Ureter (tissue), 1 donor: Measurements from ENCODE around the gene USP2. TPM values are rescaled to one million over a fixed set of nuclear protein-coding genes. Genes with fewer than 3 reads are reported as not detected.

Source experiments
- DNase-seq: peaks from one replicate; pipeline ENCODE4 v3.0.0-alpha.2; 2020; ENCODE audit warnings: low spot score
- total RNA-seq: library from RNA; stranded (reverse); gene quantifications from one replicate; pipeline ENCODE4 v1.2.4, GENCODE V29; 2023
- donor health status: DM: yes; HTN: yes; CAD: no.

Gene USP2
- total RNA-seq, 1 donor from 2014 or later = 4.8 TPM

GRCh38 chr11:119306373-119306890, 75.1 kb downstream of the USP2 start:
- no peak for DNase-seq

GRCh38 chr11:119305556-119306372, 75.7 kb downstream of the USP2 start:
- DNase-seq = no peak

Other genes with a start within 250 kb of the USP2 start
- 0.42 TPM for gene ABCG4, start 232.6 kb downstream of the USP2 start, total RNA-seq
- 31.5 TPM for gene NLRX1, start 213.0 kb downstream of the USP2 start, total RNA-seq
- gene NHERF4, start 196.2 kb downstream of the USP2 start, total RNA-seq = 1.7 TPM
- 17.9 TPM for gene CBL, start 175.4 kb downstream of the USP2 start, total RNA-seq
- gene MCAM, start 64.6 kb downstream of the USP2 start, total RNA-seq = 98.7 TPM
- 23.1 TPM for gene RNF26, start 47.2 kb downstream of the USP2 start, total RNA-seq
- gene C1QTNF5, start 40.8 kb downstream of the USP2 start, total RNA-seq = 14.6 TPM
- not detected for gene MFRP, start 35.0 kb downstream of the USP2 start, total RNA-seq
- 4.5 TPM for gene THY1, start 41.5 kb upstream of the USP2 start, total RNA-seq